Mucosa of descending colon (tissue), 3 donors: Measurements from ENCODE around the gene AR. TPM values are rescaled to one million over a fixed set of nuclear protein-coding genes. Genes with fewer than 3 reads are reported as not detected.

Experiments
- ATAC-seq: fragments of 200-7000 bp; cut with Tn5 transposase; one replicate; pipeline ENCODE4 v1.9.1; 2020; ENCODE audit warnings: mild to moderate bottlenecking, moderate library complexity
- DNase-seq, 3 donors: peaks; one replicate each; pipeline ENCODE4 v3.0.0-alpha.2; 2020
- H3K36me3 ChIP-seq: fragments of 200-600 bp; one replicate; pipeline ENCODE4 v1.8.0; 2021; ENCODE audit warnings: low read depth, mild to moderate bottlenecking
- H3K4me1 ChIP-seq: fragments of 200-600 bp; one replicate; pipeline ENCODE4 v1.8.0; 2021; ENCODE audit warnings: low read depth, mild to moderate bottlenecking
- H3K4me3 ChIP-seq: fragments of 200-600 bp; one replicate; pipeline ENCODE4 v1.8.0; 2021; ENCODE audit warnings: mild to moderate bottlenecking
- H3K9me3 ChIP-seq: fragments of 200-600 bp; one replicate; pipeline ENCODE4 v1.8.0; 2021; ENCODE audit warnings: mild to moderate bottlenecking
- CTCF ChIP-seq: fragments of 200-600 bp; IDR thresholded peaks from one replicate; pipeline ENCODE4 v1.8.0; 2022; ENCODE audit warnings: antibody characterized with exemption, mild to moderate bottlenecking
- intact Hi-C, 2 donors: fragments of 100-400 bp; cut with DNase I in 1 of 2; cut with micrococcal nuclease in 1 of 2; formaldehyde crosslinking; loops; one replicate each; pipeline versions ENCODE4 v1.11.0 to v1.11.1; 2022; cut with DNase I, micrococcal nuclease
- total RNA-seq, 3 donors: library from RNA; stranded (reverse); fragmentation: NEBNext Ultra II Directional in 2 of 3; extraction: Animal tissue kit (Norgen Biotek cat#: 25700) in 2 of 3; gene quantifications; one replicate each; pipeline versions ENCODE4 v1.2.1 to v1.2.4, GENCODE V29; 2021 to 2023
- donor health status: DM: no; HTN: no; CAD: no; lungs with moderate emphysema.
- donor health status: DM: no; HTN: no; CAD: no.
- donor health status: DM: no; HTN: yes; CAD: no.

The AR gene
- total RNA-seq, 3 donors from 2014 or later, result 0.49 to 4.6 (median 1.2) TPM

GRCh38 chrX:67759018-67759417 is 215.2 kb downstream of the AR start:
- H3K9me3 ChIP-seq, result no peaks in the 10 kb centered on the region
- H3K36me3 ChIP-seq, result no peaks in the 10 kb centered on the region
- H3K4me3 ChIP-seq, result no peak overlapping the region
- DNase-seq, result no peak
- TF ChIP-seq CTCF, result no peak
- no peak for ATAC-seq
- intact Hi-C loops, result no loop called here
- no peaks in the 10 kb centered on the region for H3K4me1 ChIP-seq

GRCh38 chrX:67777148-67777547 is 233.3 kb downstream of the AR start:
- intact Hi-C loops, result no loop called here
- Histone ChIP-seq H3K4me1 (no peaks in the 10 kb centered on the region), H3K9me3 (no peaks in the 10 kb centered on the region), H3K36me3 (no peaks in the 10 kb centered on the region), H3K4me3 (no peak overlapping the region)
- ATAC-seq (no peak), DNase-seq (no peak)
- no peak for TF ChIP-seq CTCF

GRCh38 chrX:67779099-67779498 is 235.3 kb downstream of the AR start:
- H3K36me3 ChIP-seq, result no peaks in the 10 kb centered on the region
- no peaks in the 10 kb centered on the region for H3K9me3 ChIP-seq
- H3K4me1 ChIP-seq, result no peaks in the 10 kb centered on the region
- H3K4me3 ChIP-seq, result no peak overlapping the region
- intact Hi-C loops, result no loop called here
- ATAC-seq (no peak), DNase-seq (no peak)
- TF ChIP-seq CTCF, result no peak
